ENCODE results near the gene PI16. TPM values are rescaled to one million over a fixed set of nuclear protein-coding genes. Genes with fewer than 3 reads are reported as not detected.

Gene PI16
- total RNA-seq, 1 donor from 2014 or later, result 25.9 TPM

GRCh38 chr6:36968266-36968977, 13.9 kb downstream of the PI16 start:
- Histone ChIP-seq H3K4me3 (no peak overlapping the region), H3K9me3 (replicated peaks) (no peaks in the 10 kb centered on the region), H3K4me1 (peaks cover 87% of the 10 kb centered on the region), H3K27me3 (ENCODE audit: low read depth) (no peaks in the 10 kb centered on the region), H3K27ac (replicated peaks) (peak overlapping the region; percentile 85), H3K36me3 (peaks cover 67% of the 10 kb centered on the region)
- intact Hi-C loops (cut with micrococcal nuclease), result no loop called here
- TF ChIP-seq CTCF (IDR thresholded peaks at IDR 0.05; ENCODE audit: borderline replicate concordance), result no peak
- peak; percentile 62 for DNase-seq

- TF ChIP-seq CTCF (IDR thresholded peaks at IDR 0.05; ENCODE audit: borderline replicate concordance), result no peak
- Histone ChIP-seq H3K4me3 (no peak overlapping the region), H3K27ac (replicated peaks) (peak overlapping the region; percentile 85), H3K4me1 (peaks cover 87% of the 10 kb centered on the region), H3K27me3 (ENCODE audit: low read depth) (no peaks in the 10 kb centered on the region), H3K9me3 (replicated peaks) (no peaks in the 10 kb centered on the region), H3K36me3 (peaks cover 75% of the 10 kb centered on the region)
- no peak for DNase-seq
- intact Hi-C loops (cut with micrococcal nuclease), result no loop called here
These were observed 14.7 kb downstream of the PI16 start for GRCh38 chr6:36969240-36969691.

GRCh38 chr6:36969988-36970891, 15.7 kb downstream of the PI16 start:
- intact Hi-C loops (cut with micrococcal nuclease), result loop anchor here (10.0 kb wide), 1 partner anchor 75 kb away; no protein-coding TSS in a partner anchor
- no peak for DNase-seq
- peak overlapping the region; percentile 85 for H3K27ac ChIP-seq (replicated peaks)

GRCh38 chr6:36970892-36971842, 16.6 kb downstream of the PI16 start:
- H3K36me3 ChIP-seq, result peaks cover 94% of the 10 kb centered on the region
- no peak for TF ChIP-seq CTCF (IDR thresholded peaks at IDR 0.05; ENCODE audit: borderline replicate concordance)
- H3K4me3 ChIP-seq, result no peak overlapping the region
- no peaks in the 10 kb centered on the region for H3K9me3 ChIP-seq (replicated peaks)
- H3K27ac ChIP-seq (replicated peaks), result peak overlapping the region; percentile 85
- H3K27me3 ChIP-seq (ENCODE audit: low read depth), result no peaks in the 10 kb centered on the region
- H3K4me1 ChIP-seq, result peaks cover 94% of the 10 kb centered on the region
- intact Hi-C loops (cut with micrococcal nuclease), result loop anchor here (10.0 kb wide), 1 partner anchor 76 kb away; no protein-coding TSS in a partner anchor
- DNase-seq, result no peak

More at GRCh38 chr6:36969988-36970891, 15.7 kb downstream of the PI16 start:
- Histone ChIP-seq H3K36me3 (peaks cover 85% of the 10 kb centered on the region), H3K9me3 (replicated peaks) (no peaks in the 10 kb centered on the region), H3K27me3 (ENCODE audit: low read depth) (no peaks in the 10 kb centered on the region), H3K4me1 (peaks cover 87% of the 10 kb centered on the region), H3K4me3 (no peak overlapping the region)
- TF ChIP-seq CTCF (IDR thresholded peaks at IDR 0.05; ENCODE audit: borderline replicate concordance), result no peak
